ENCODE results near the gene LRTM2. TPM values are rescaled to one million over a fixed set of nuclear protein-coding genes. Genes with fewer than 3 reads are reported as not detected.

The LRTM2 gene
- total RNA-seq, 1 experiment from 2014 or later: not detected

DNA sequence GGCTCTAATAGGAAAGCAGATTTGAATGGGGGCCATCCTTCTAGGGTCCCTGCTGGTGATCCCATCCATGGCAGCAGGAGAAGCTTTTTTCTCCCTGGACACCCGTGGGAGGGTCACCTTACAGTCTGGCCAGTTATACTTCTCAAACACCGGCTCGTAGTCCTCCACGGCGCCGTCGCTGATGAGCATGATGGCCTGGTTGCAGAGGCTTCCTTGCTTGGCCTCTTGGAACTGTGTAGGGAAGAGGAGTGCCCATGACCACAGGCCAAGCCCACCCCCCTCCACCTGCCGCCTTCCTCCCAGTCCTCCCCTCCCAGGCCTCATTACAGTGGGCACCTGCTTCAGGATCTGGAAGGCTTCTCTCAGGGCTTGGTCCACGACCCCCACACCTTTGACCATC lies 64.3 kb downstream of the LRTM2 start:
- DNase-seq (ENCODE audit: low spot score): no peak

- DNase-seq (ENCODE audit: low spot score): no peak
Measured at GRCh38 chr12:1885082-1885596, 64.8 kb downstream of the LRTM2 start.

GRCh38 chr12:1885599-1886245 lies 65.4 kb downstream of the LRTM2 start:
- no peak for DNase-seq (ENCODE audit: low spot score)

Other genes with a start within 250 kb of the LRTM2 start
- gene FBXL14, start 226.0 kb upstream of the LRTM2 start, total RNA-seq (2014; rRNA removed; shearing (Covaris generic)): 5.3 and 6.1 TPM in 2 replicates
- gene WNT5B, start 191.3 kb upstream of the LRTM2 start, total RNA-seq (2014; rRNA removed; shearing (Covaris generic)): 3.8 and 6.4 TPM in 2 replicates
- 40.5 and 42.1 TPM in 2 replicates for gene ADIPOR2, start 129.5 kb upstream of the LRTM2 start, total RNA-seq (2014; rRNA removed; shearing (Covaris generic))
- not detected in 2 replicates for gene CACNA2D4, start 98.1 kb downstream of the LRTM2 start, total RNA-seq (2014; rRNA removed; shearing (Covaris generic))
- 25.7 and 32.4 TPM in 2 replicates for gene DCP1B, start 183.9 kb downstream of the LRTM2 start, total RNA-seq (2014; rRNA removed; shearing (Covaris generic))
- 1.5 TPM in 2 replicates for gene CACNA1C, start 232.4 kb downstream of the LRTM2 start, total RNA-seq (2014; rRNA removed; shearing (Covaris generic))

Measured in H4 (cell line).